PC-3 (cell line): ENCODE measurements around the gene HASPIN. TPM values are rescaled to one million over a fixed set of nuclear protein-coding genes. Genes with fewer than 3 reads are reported as not detected.
A peak's percentile ranks its signal among the peaks of the same experiment; 100 is the strongest.

Experiments used
- ATAC-seq: fragments of 200-7000 bp; cut with Tn5 transposase; 2 replicates; pipeline ENCODE4 v1.9.1; 2020; ENCODE audit warnings: mild to moderate bottlenecking, moderate library complexity
- BruUV-seq: library from RNA; stranded (reverse); fragments of 400-500 nt; replicated peaks from 2 replicates; lab custom pipeline; 2021; lab: Mats Ljungman, UMichigan
- CTCF ChIA-PET: fragments of 300-600 bp; sonication (Branson Sonifier 250); formaldehyde crosslinking; loops from one replicate; lab custom pipeline; 2022; ENCODE audit warnings: antibody characterized with exemption; lab: Charles Lee
- POLR2A ChIA-PET: fragments of 300-600 bp; sonication (Branson Sonifier 250); formaldehyde crosslinking; loops from one replicate; lab custom pipeline; 2022; ENCODE audit warnings: antibody characterized with exemption; ENCODE audit not compliant: unreplicated experiment; lab: Charles Lee
- DNase-seq: peaks from one replicate; pipeline ENCODE4 v3.0.0-alpha.2; 2015
- H2AFZ ChIP-seq: fragments of 300-600 bp; sonication (generic); 2 replicates; pipeline ENCODE4 v1.6.0; 2016; ENCODE audit warnings: antibody characterized with exemption, low read length
- H3F3A ChIP-seq: fragments of 300-600 bp; sonication (generic); one replicate; pipeline ENCODE4 v1.6.0; 2017; ENCODE audit warnings: antibody characterized with exemption, low read length, control low read depth, mild to moderate bottlenecking; ENCODE audit not compliant: unreplicated experiment
- H3K27ac ChIP-seq: fragments of 300-600 bp; sonication (generic); 2 replicates; pipeline ENCODE4 v1.5.1; 2016; ENCODE audit warnings: mild to moderate bottlenecking, low read length
- H3K27me3 ChIP-seq: fragments of 300-600 bp; sonication (generic); 2 replicates; pipeline ENCODE4 v1.6.1; 2016; ENCODE audit warnings: low read length, mixed read lengths
- H3K36me3 ChIP-seq: fragments of 300-600 bp; sonication (generic); 2 replicates; pipeline ENCODE4 v1.6.1; 2016; ENCODE audit warnings: low read depth, mixed run types, low read length, mixed read lengths
- H3K4me1 ChIP-seq: fragments of 300-600 bp; sonication (generic); 2 replicates; pipeline ENCODE4 v1.5.1; 2016; ENCODE audit warnings: low read length; ENCODE audit not compliant: insufficient read depth
- H3K4me2 ChIP-seq: fragments of 300-600 bp; sonication (generic); 2 replicates; pipeline ENCODE4 v1.6.0; 2016; ENCODE audit warnings: low read length
- H3K4me3 ChIP-seq: fragments of 300-600 bp; sonication (generic); 2 replicates; pipeline ENCODE4 v1.5.1; 2016; ENCODE audit warnings: mild to moderate bottlenecking, low read length, mixed read lengths
- H3K79me2 ChIP-seq: fragments of 300-600 bp; sonication (generic); 2 replicates; pipeline ENCODE4 v1.6.1; 2017; ENCODE audit warnings: low read length, mixed read lengths
- H3K9ac ChIP-seq: fragments of 300-600 bp; sonication (generic); 2 replicates; pipeline ENCODE4 v1.6.0; 2016; ENCODE audit warnings: mild to moderate bottlenecking, low read length
- H3K9me2 ChIP-seq: fragments of 300-600 bp; sonication (generic); replicated peaks from 2 replicates; pipeline ENCODE4 v1.6.1; 2016; ENCODE audit warnings: mixed run types, low read length, mixed read lengths
- H3K9me3 ChIP-seq: fragments of 300-600 bp; sonication (generic); 2 replicates; pipeline ENCODE4 v1.6.1; 2016; ENCODE audit warnings: low read length, mixed read lengths
- H4K20me1 ChIP-seq: fragments of 300-600 bp; sonication (generic); 2 replicates; pipeline ENCODE4 v1.6.1; 2016; ENCODE audit warnings: low read length, mixed read lengths
- CTCF ChIP-seq: fragments of 300-600 bp; sonication (generic); conservative IDR thresholded peaks from 2 replicates; pipeline ENCODE4 v1.5.1; 2017; ENCODE audit warnings: antibody characterized with exemption, low read depth, mild to moderate bottlenecking, low read length
- EZH2 ChIP-seq: fragments of 300-600 bp; sonication (generic); IDR thresholded peaks from one replicate; pipeline ENCODE4 v1.6.1; 2017; ENCODE audit warnings: antibody characterized with exemption, mild to moderate bottlenecking, low read length; ENCODE audit not compliant: unreplicated experiment
- EZH2phosphoT487 ChIP-seq: fragments of 300-600 bp; sonication (generic); IDR thresholded peaks from 2 replicates; pipeline ENCODE4 v1.6.1; 2018; ENCODE audit warnings: mild to moderate bottlenecking, antibody characterized with exemption, low read length, borderline replicate concordance
- intact Hi-C: fragments of 100-400 bp; cut with micrococcal nuclease; formaldehyde crosslinking; loops from 2 replicates; pipeline ENCODE4 v1.9.0; 2023
- total RNA-seq: library from RNA; depleted of rRNA; stranded (reverse); fragments of >200 nt; gene quantifications from 2 replicates; pipeline ENCODE4 v1.2.3, GENCODE V29; 2014

HASPIN gene
- total RNA-seq, 1 experiment from 2014 or later: 10.6 TPM

GRCh38 chr17:3739422-3740124 lies 15.9 kb downstream of the HASPIN start:
- Histone ChIP-seq H3K4me3 (no peak overlapping the region), H3K27ac (no peak overlapping the region), H3K36me3 (no peaks in the 10 kb centered on the region), H2AFZ (no peak overlapping the region), H3K27me3 (no peaks in the 10 kb centered on the region), H3K4me1 (peaks cover 7% of the 10 kb centered on the region; the same call in 1 of the 2 replicates), H3K9ac (no peak overlapping the region), H3K79me2 (no peaks in the 10 kb centered on the region), H3F3A (no peaks in the 10 kb centered on the region), H3K9me3 (no peaks in the 10 kb centered on the region), H3K4me2 (no peak overlapping the region), H4K20me1 (no peaks in the 10 kb centered on the region), H3K9me2 (no peaks in the 10 kb centered on the region)
- ChIA-PET CTCF (no interaction called here), POLR2A (no interaction called here)
- DNase-seq (no peak), ATAC-seq (no peak)
- no TSS peak for BruUV-seq
- intact Hi-C loops: no loop called here
- TF ChIP-seq CTCF (no peak), EZH2 (no peak), EZH2phosphoT487 (no peak)

GRCh38 chr17:3740611-3741073 lies 16.9 kb downstream of the HASPIN start:
- Histone ChIP-seq H3K9ac (no peak overlapping the region), H3K4me1 (peaks cover 7% of the 10 kb centered on the region; the same call in 1 of the 2 replicates), H3K79me2 (no peaks in the 10 kb centered on the region), H3F3A (no peaks in the 10 kb centered on the region), H3K9me2 (no peaks in the 10 kb centered on the region), H3K27ac (no peak overlapping the region), H3K9me3 (no peaks in the 10 kb centered on the region), H3K4me2 (no peak overlapping the region), H3K36me3 (no peaks in the 10 kb centered on the region), H4K20me1 (no peaks in the 10 kb centered on the region), H3K27me3 (no peaks in the 10 kb centered on the region), H2AFZ (no peak overlapping the region), H3K4me3 (no peak overlapping the region)
- TF ChIP-seq CTCF: no peak
- TF ChIP-seq EZH2phosphoT487: no peak
- no peak for TF ChIP-seq EZH2
- BruUV-seq: no TSS peak
- POLR2A ChIA-PET: no interaction called here
- DNase-seq: no peak
- ATAC-seq: no peak
- intact Hi-C loops: no loop called here
- CTCF ChIA-PET: no interaction called here

- ChIA-PET CTCF (no interaction called here), POLR2A (no interaction called here)
Observed at GRCh38 chr17:3744014-3744413, 20.3 kb downstream of the HASPIN start.

More at GRCh38 chr17:3744014-3744413, 20.3 kb downstream of the HASPIN start:
- peak; percentile 73 for ATAC-seq
- H3K9me2 ChIP-seq: no peaks in the 10 kb centered on the region
- BruUV-seq: no TSS peak
- no peak for TF ChIP-seq EZH2
- TF ChIP-seq EZH2phosphoT487: no peak
- no peak for TF ChIP-seq CTCF
- H3K27ac ChIP-seq: no peak overlapping the region
- no peak overlapping the region for H3K4me2 ChIP-seq
- no peak overlapping the region for H3K9ac ChIP-seq
- no peaks in the 10 kb centered on the region for H3K4me1 ChIP-seq
- no peaks in the 10 kb centered on the region for H3K79me2 ChIP-seq
- H2AFZ ChIP-seq: no peak overlapping the region
- no peaks in the 10 kb centered on the region for H3K36me3 ChIP-seq
- intact Hi-C loops: no loop called here
- H3F3A ChIP-seq: no peaks in the 10 kb centered on the region
- H4K20me1 ChIP-seq: no peaks in the 10 kb centered on the region
- DNase-seq: peak; percentile 74
- H3K27me3 ChIP-seq: no peaks in the 10 kb centered on the region
- no peak overlapping the region for H3K4me3 ChIP-seq
- no peaks in the 10 kb centered on the region for H3K9me3 ChIP-seq
